GM12878 (cell line): ENCODE measurements around the gene EDEM3. TPM values are rescaled to one million over a fixed set of nuclear protein-coding genes. Genes with fewer than 3 reads are reported as not detected.

ENCODE experiments used
- CREB1 ChIP-seq: IDR thresholded peaks from 2 replicates; pipeline ENCODE4 v1.6.1; 2012; ENCODE audit warnings: low read depth, mild to moderate bottlenecking, inconsistent platforms
- EP300 ChIP-seq, 2 experiments: fragments of 150-350 bp in 1 of 2; IDR thresholded peaks; 2 replicates each; pipeline ENCODE4 v1.6.1; 2011 to 2012; ENCODE audit warnings: low read depth in 2 of 2, low read length in 2 of 2, borderline replicate concordance in 1 of 2, improper control_type of control experiment in 1 of 2, inconsistent platforms in 1 of 2; ENCODE audit not compliant: control insufficient read depth in 1 of 2
- JUNB ChIP-seq: IDR thresholded peaks from 2 replicates; pipeline ENCODE4 v1.6.1; 2016; ENCODE audit warnings: antibody characterized with exemption, mild to moderate bottlenecking
- KDM1A ChIP-seq: fragments of 200-600 bp; sonication (generic); IDR thresholded peaks from 2 replicates; pipeline ENCODE4 v1.6.1; 2016; ENCODE audit warnings: borderline replicate concordance
- MXI1 ChIP-seq: fragments of 150-350 bp; IDR thresholded peaks from 2 replicates; pipeline ENCODE4 v1.6.1; 2011; ENCODE audit warnings: low read depth, mild to moderate bottlenecking, inconsistent platforms, low read length, improper control_type of control experiment
- NFXL1 ChIP-seq: fragments of 450-650 bp; IDR thresholded peaks from 2 replicates; pipeline ENCODE4 v1.6.1; 2017; ENCODE audit warnings: antibody characterized with exemption, mild to moderate bottlenecking, borderline replicate concordance
- PAX5 ChIP-seq: IDR thresholded peaks from 2 replicates; pipeline ENCODE4 v1.6.1; 2011; ENCODE audit warnings: low read depth, low read length, borderline replicate concordance
- PKNOX1 ChIP-seq: fragments of 450-650 bp; IDR thresholded peaks from 2 replicates; pipeline ENCODE4 v1.6.1; 2016; ENCODE audit warnings: mild to moderate bottlenecking
- POLR2AphosphoS2 ChIP-seq: IDR thresholded peaks from 2 replicates; pipeline ENCODE4 v1.6.1; 2011; ENCODE audit warnings: low read depth, mild to moderate bottlenecking, low read length, improper control_type of control experiment, moderate library complexity
- PRDM15 ChIP-seq: fragments of 450-650 bp; formaldehyde crosslinking; IDR thresholded peaks from 2 replicates; pipeline ENCODE4 v1.4.0; 2020; ENCODE audit warnings: mild to moderate bottlenecking, moderate library complexity
- RB1 ChIP-seq: fragments of 450-650 bp; formaldehyde crosslinking; IDR thresholded peaks from 2 replicates; pipeline ENCODE4 v1.6.1; 2017; ENCODE audit warnings: mild to moderate bottlenecking, borderline replicate concordance
- WRNIP1 ChIP-seq: IDR thresholded peaks from 2 replicates; pipeline ENCODE4 v1.6.1; 2011; ENCODE audit warnings: low read depth, low read length, improper control_type of control experiment, borderline replicate concordance
- YBX1 ChIP-seq: fragments of 450-650 bp; IDR thresholded peaks from 2 replicates; pipeline ENCODE4 v1.6.1; 2016; ENCODE audit warnings: antibody characterized with exemption
- YY1 ChIP-seq: IDR thresholded peaks from 2 replicates; pipeline ENCODE4 v1.6.1; 2011; ENCODE audit warnings: low read depth, mild to moderate bottlenecking, low read length
- polyA plus RNA-seq, 11 experiments: library from polyadenylated mRNA; depleted of rRNA in 4 of 11; unstranded in 6 of 11; stranded (reverse) in 5 of 11; fragments of >200 nt; fragmentation: Nextera tagmentation in 4 of 11; fragmentation: Illumina TruSeq in 1 of 11; extraction: Ambion mirVana in 4 of 11; extraction: Trizol in 1 of 11; gene quantifications; 1 replicate in 1 of 11; 2 replicates in 10 of 11; pipeline versions ENCODE4 v1.2.1 to v1.2.3, GENCODE V29; 2011 to 2016; ENCODE audit warnings: inconsistent platforms in 2 of 11, missing spikeins in 2 of 11, low read depth in 1 of 11
- total RNA-seq, 4 experiments: library from RNA; depleted of rRNA in 3 of 4; stranded (reverse); fragments of >200 nt in 3 of 4; fragmentation: Illumina TruSeq in 1 of 4; extraction: Trizol in 1 of 4; gene quantifications; 2 replicates each; pipeline versions ENCODE4 v1.2.1 to v1.2.3, GENCODE V29; 2013 to 2021
- TF ChIP-seq, protein P1 (sequence below): fragments of 450-650 bp; IDR thresholded peaks from 2 replicates; pipeline ENCODE4 v1.6.1; 2017; ENCODE audit warnings: low read depth, mild to moderate bottlenecking, moderate library complexity
- TF ChIP-seq, protein P2 (sequence below): fragments of 450-650 bp; IDR thresholded peaks from 2 replicates; pipeline ENCODE4 v1.6.1; 2017; ENCODE audit warnings: mild to moderate bottlenecking

The EDEM3 gene
- total and polyA plus RNA-seq, 10 of the 15 experiments (the other 5 are each of a cell fraction or from before 2014, with no cell fraction given): 6.4 to 19.3 (median 14.3) TPM

GRCh38 chr1:184754476-184755225, at the start of gene EDEM3 (continued):
- no peak for TF ChIP-seq PRDM15
- peak; percentile 27; the same call in 1 of the 2 replicates for TF ChIP-seq PAX5
- TF ChIP-seq EP300 (IDR thresholded peaks at IDR 0.05; ENCODE audit: borderline replicate concordance in 1 of 2, control insufficient read depth in 1 of 2, low read depth in 2 of 2, low read length in 2 of 2): no peak
- TF ChIP-seq, protein P1, sequence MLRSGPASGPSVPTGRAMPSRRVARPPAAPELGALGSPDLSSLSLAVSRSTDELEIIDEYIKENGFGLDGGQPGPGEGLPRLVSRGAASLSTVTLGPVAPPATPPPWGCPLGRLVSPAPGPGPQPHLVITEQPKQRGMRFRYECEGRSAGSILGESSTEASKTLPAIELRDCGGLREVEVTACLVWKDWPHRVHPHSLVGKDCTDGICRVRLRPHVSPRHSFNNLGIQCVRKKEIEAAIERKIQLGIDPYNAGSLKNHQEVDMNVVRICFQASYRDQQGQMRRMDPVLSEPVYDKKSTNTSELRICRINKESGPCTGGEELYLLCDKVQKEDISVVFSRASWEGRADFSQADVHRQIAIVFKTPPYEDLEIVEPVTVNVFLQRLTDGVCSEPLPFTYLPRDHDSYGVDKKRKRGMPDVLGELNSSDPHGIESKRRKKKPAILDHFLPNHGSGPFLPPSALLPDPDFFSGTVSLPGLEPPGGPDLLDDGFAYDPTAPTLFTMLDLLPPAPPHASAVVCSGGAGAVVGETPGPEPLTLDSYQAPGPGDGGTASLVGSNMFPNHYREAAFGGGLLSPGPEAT: no peak
- TF ChIP-seq MXI1: peak; percentile 58
- TF ChIP-seq KDM1A: no peak
- peak; percentile 96 for TF ChIP-seq CREB1
- TF ChIP-seq WRNIP1: no peak
- TF ChIP-seq PKNOX1: peak; percentile 79
- TF ChIP-seq YBX1: no peak
- no peak for TF ChIP-seq NFXL1
- TF ChIP-seq JUNB: no peak
- TF ChIP-seq RB1: 0 out of 2 replicates have a peak, but pooled peaks have one; percentile 53
- TF ChIP-seq YY1: peak; percentile 77
- peak; percentile 54; the same call in 1 of the 2 replicates for TF ChIP-seq POLR2AphosphoS2
- TF ChIP-seq, protein P2, sequence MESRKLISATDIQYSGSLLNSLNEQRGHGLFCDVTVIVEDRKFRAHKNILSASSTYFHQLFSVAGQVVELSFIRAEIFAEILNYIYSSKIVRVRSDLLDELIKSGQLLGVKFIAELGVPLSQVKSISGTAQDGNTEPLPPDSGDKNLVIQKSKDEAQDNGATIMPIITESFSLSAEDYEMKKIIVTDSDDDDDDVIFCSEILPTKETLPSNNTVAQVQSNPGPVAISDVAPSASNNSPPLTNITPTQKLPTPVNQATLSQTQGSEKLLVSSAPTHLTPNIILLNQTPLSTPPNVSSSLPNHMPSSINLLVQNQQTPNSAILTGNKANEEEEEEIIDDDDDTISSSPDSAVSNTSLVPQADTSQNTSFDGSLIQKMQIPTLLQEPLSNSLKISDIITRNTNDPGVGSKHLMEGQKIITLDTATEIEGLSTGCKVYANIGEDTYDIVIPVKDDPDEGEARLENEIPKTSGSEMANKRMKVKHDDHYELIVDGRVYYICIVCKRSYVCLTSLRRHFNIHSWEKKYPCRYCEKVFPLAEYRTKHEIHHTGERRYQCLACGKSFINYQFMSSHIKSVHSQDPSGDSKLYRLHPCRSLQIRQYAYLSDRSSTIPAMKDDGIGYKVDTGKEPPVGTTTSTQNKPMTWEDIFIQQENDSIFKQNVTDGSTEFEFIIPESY: no peak
